Peyer's patch (tissue), 4 donors: ENCODE data around the gene BOC.

Source experiments
- POLR2A ChIP-seq, 2 donors: fragments of 450-650 bp; IDR thresholded peaks; one replicate each; pipeline ENCODE4 v1.5.1; 2017; ENCODE audit warnings: antibody characterized with exemption in 2 of 2, mild to moderate bottlenecking in 2 of 2, moderate library complexity in 2 of 2
- TF ChIP-seq, protein P1 (sequence below), 6 experiments: fragments of 450-650 bp in 4 of 6; fragments of 200-600 bp in 2 of 6; sonication (generic) in 1 of 6; IDR thresholded peaks; one replicate each; pipeline ENCODE4 v1.5.1; 2017 to 2019; ENCODE audit warnings: antibody characterized with exemption in 6 of 6, mild to moderate bottlenecking in 3 of 6, moderate library complexity in 1 of 6

DNA sequence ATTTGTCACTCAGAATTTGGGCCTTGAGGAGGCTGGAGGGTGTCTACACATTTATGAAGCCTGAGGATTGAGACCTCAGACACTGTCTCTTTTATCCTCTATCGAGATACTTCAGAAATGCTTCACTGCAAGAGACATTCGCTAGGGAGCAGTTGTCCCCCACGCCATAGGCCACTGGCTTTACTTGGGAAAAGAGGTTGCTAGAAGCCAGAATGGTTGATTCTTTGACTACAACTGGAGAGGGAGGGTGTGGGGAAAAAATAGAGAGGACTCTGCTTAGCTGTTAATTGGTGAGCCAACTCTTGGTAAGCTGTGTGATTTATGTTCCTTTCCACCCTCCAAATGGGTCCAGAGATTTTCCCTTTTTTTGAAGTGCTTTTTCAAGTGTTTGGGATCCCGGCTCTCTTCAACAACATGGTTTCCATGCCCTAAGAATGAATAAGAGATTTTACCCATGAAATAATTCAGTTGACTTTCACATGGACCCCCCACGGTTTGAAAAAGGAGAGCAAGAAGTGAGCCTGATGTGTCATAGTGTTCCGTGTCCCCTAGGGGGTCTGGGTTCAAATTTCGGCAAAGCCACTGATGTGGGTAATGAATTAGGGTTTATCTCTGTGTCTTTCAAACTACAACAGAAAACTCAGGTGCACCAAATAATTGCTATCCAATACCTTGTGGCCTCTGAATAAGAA is 2.7 kb downstream of the BOC start:
- no peak for TF ChIP-seq POLR2A (IDR thresholded peaks at IDR 0.05)
- TF ChIP-seq, protein P1, sequence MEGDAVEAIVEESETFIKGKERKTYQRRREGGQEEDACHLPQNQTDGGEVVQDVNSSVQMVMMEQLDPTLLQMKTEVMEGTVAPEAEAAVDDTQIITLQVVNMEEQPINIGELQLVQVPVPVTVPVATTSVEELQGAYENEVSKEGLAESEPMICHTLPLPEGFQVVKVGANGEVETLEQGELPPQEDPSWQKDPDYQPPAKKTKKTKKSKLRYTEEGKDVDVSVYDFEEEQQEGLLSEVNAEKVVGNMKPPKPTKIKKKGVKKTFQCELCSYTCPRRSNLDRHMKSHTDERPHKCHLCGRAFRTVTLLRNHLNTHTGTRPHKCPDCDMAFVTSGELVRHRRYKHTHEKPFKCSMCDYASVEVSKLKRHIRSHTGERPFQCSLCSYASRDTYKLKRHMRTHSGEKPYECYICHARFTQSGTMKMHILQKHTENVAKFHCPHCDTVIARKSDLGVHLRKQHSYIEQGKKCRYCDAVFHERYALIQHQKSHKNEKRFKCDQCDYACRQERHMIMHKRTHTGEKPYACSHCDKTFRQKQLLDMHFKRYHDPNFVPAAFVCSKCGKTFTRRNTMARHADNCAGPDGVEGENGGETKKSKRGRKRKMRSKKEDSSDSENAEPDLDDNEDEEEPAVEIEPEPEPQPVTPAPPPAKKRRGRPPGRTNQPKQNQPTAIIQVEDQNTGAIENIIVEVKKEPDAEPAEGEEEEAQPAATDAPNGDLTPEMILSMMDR (IDR thresholded peaks at IDR 0.05) = no peak
